NCI-H2171 treated with DMSO at 0.1 percent for 48 hours (cell line): ENCODE measurements around the gene RNU6-1.

ENCODE experiments used
- DNase-seq: peaks from one replicate; lab custom pipeline; 2025; lab: John Stamatoyannopoulos, UW

Gene RNU6-1

GRCh38 chr15:67832897-67833709 lies 6.7 kb downstream of the RNU6-1 start:
- no peak for DNase-seq

- no peak for DNase-seq
These were observed 7.8 kb downstream of the RNU6-1 start for GRCh38 chr15:67832031-67832551.

GRCh38 chr15:67831363-67831762 lies 8.5 kb downstream of the RNU6-1 start:
- no peak for DNase-seq

GRCh38 chr15:67829647-67830504 lies 10.0 kb downstream of the RNU6-1 start:
- no peak for DNase-seq

GRCh38 chr15:67828969-67829646 lies 10.7 kb downstream of the RNU6-1 start:
- DNase-seq: no peak

- DNase-seq: no peak
These were observed 11.4 kb downstream of the RNU6-1 start for GRCh38 chr15:67828278-67828968.

- DNase-seq: no peak
These were observed 12.1 kb downstream of the RNU6-1 start for GRCh38 chr15:67827562-67828277.

- DNase-seq: no peak
These were observed 12.9 kb downstream of the RNU6-1 start for GRCh38 chr15:67826717-67827561.

GRCh38 chr15:67825881-67826716 lies 13.7 kb downstream of the RNU6-1 start:
- DNase-seq: no peak

GRCh38 chr15:67824976-67825880 lies 14.6 kb downstream of the RNU6-1 start, which contains the start of gene SKOR1:
SKOR1 (plus strand) TSS chr15:67825509; CDS start chr15:67825603, 94 bp downstream.
- DNase-seq: no peak

GRCh38 chr15:67824197-67824968 lies 15.5 kb downstream of the RNU6-1 start:
- DNase-seq: no peak

- DNase-seq: peak; percentile 61
These were observed 16.3 kb downstream of the RNU6-1 start for GRCh38 chr15:67823314-67824196.

- DNase-seq: no peak
These were observed 17.1 kb downstream of the RNU6-1 start for GRCh38 chr15:67822537-67823313.

- no peak for DNase-seq
These were observed 17.9 kb downstream of the RNU6-1 start for GRCh38 chr15:67821784-67822440.
